CD4-positive, CD25-positive, alpha-beta regulatory T cell (primary cell): ENCODE data around the gene TWNK. TPM values are rescaled to one million over a fixed set of nuclear protein-coding genes. Genes with fewer than 3 reads are reported as not detected.

Experiments used
- ATAC-seq, 2 donors: fragments of 150-1000 bp; cut with Tn5 transposase; one replicate each; pipeline ENCODE4 v1.10.0; 2021; ENCODE audit warnings: low read depth in 2 of 2, moderate number of reproducible peaks in 2 of 2, moderate library complexity in 1 of 2
- DNase-seq, 3 donors: peaks; one replicate each; pipeline versions ENCODE4 v3.0.0 to v3.0.0-alpha.2; 2012 to 2022; ENCODE audit warnings: mixed read lengths in 1 of 3
- H3K27ac ChIP-seq: one replicate; pipeline ENCODE4 v1.7.0; 2013; ENCODE audit warnings: mild to moderate bottlenecking, low read length; ENCODE audit not compliant: insufficient read depth, poor library complexity, severe bottlenecking
- H3K27me3 ChIP-seq: one replicate; pipeline ENCODE4 v1.7.0; 2013; ENCODE audit warnings: low read length; ENCODE audit not compliant: control insufficient read depth, insufficient read depth
- H3K36me3 ChIP-seq: one replicate; pipeline ENCODE4 v1.7.0; 2013; ENCODE audit warnings: mild to moderate bottlenecking, low read length, moderate library complexity; ENCODE audit not compliant: control insufficient read depth, insufficient read depth
- H3K4me1 ChIP-seq: 2 replicates; pipeline ENCODE4 v1.7.0; 2013; ENCODE audit warnings: mild to moderate bottlenecking, low read length; ENCODE audit not compliant: insufficient read depth, control insufficient read depth, poor library complexity, severe bottlenecking
- H3K4me3 ChIP-seq: one replicate; pipeline ENCODE4 v1.7.0; 2013; ENCODE audit warnings: low read depth, mild to moderate bottlenecking, low read length, moderate library complexity
- H3K9me3 ChIP-seq, 2 experiments: 1 replicate in 1 of 2; 2 replicates in 1 of 2; pipeline ENCODE4 v1.7.0; 2013; ENCODE audit warnings: low read length in 2 of 2, mild to moderate bottlenecking in 1 of 2, moderate library complexity in 1 of 2; ENCODE audit not compliant: control insufficient read depth in 2 of 2
- H3K27ac Mint-ChIP-seq, 3 donors: one replicate each; pipeline ENCODE4 v1.8.0; 2020 to 2022; ENCODE audit warnings: mild to moderate bottlenecking in 3 of 3, mixed read lengths in 3 of 3, moderate library complexity in 2 of 3
- H3K27me3 Mint-ChIP-seq: one replicate; pipeline ENCODE4 v1.8.0; 2022; ENCODE audit warnings: mild to moderate bottlenecking, mixed read lengths
- H3K36me3 Mint-ChIP-seq: one replicate; pipeline ENCODE4 v1.8.0; 2020; ENCODE audit warnings: mixed read lengths
- H3K4me1 Mint-ChIP-seq, 4 donors: one replicate each; pipeline ENCODE4 v1.8.0; 2020 to 2022; ENCODE audit warnings: mixed read lengths in 4 of 4, mild to moderate bottlenecking in 1 of 4
- H3K4me3 Mint-ChIP-seq, 4 donors: one replicate each; pipeline ENCODE4 v1.8.0; 2020 to 2022; ENCODE audit warnings: mild to moderate bottlenecking in 4 of 4, mixed read lengths in 4 of 4, moderate library complexity in 3 of 4
- H3K9me3 Mint-ChIP-seq, 7 donors: one replicate each; pipeline ENCODE4 v1.8.0; 2020 to 2022; ENCODE audit warnings: mixed read lengths in 7 of 7, mild to moderate bottlenecking in 3 of 7, moderate library complexity in 2 of 7
- polyA plus RNA-seq, 4 donors: library from polyadenylated mRNA; unstranded; fragments of 300-500 nt; fragmentation: Illumina TruSeq; gene quantifications; one replicate each; pipeline ENCODE4 v1.2.3, GENCODE V29; 2021
- total RNA-seq: library from RNA; stranded (reverse); gene quantifications from one replicate; pipeline ENCODE4 v1.2.3, GENCODE V29; 2022

TWNK gene
- total and polyA plus RNA-seq, 5 donors from 2014 or later, result 3.4 to 12.8 (median 5.6) TPM

- Histone ChIP-seq H3K36me3 (no peaks in the 10 kb centered on the region), H3K9me3 (no peaks in the 10 kb centered on the region), H3K27me3 (peaks cover 13% of the 10 kb centered on the region), H3K27ac (no peak overlapping the region), H3K4me3 (no peak overlapping the region), H3K4me1 (peaks cover 3% of the 10 kb centered on the region)
- Mint-ChIP-seq H3K4me3 (no peak overlapping the region), H3K27me3 (peaks cover 44% of the 10 kb centered on the region), H3K27ac (no peak overlapping the region), H3K4me1 (peaks cover under 1 to 14% (median 6%) of the 10 kb centered on the region in 4 donors), H3K36me3 (no peaks in the 10 kb centered on the region), H3K9me3 (peaks cover 0 to 1% (median 0%) of the 10 kb centered on the region in 7 donors)
- ATAC-seq (no peak), DNase-seq (no peak)
Measured at GRCh38 chr10:101018118-101018599, 30.8 kb downstream of the TWNK start.

- Mint-ChIP-seq H3K27ac (no peak overlapping the region), H3K36me3 (no peaks in the 10 kb centered on the region), H3K9me3 (peaks cover 0 to 1% (median 0%) of the 10 kb centered on the region in 7 donors), H3K4me1 (peaks cover 0 to 10% (median 3%) of the 10 kb centered on the region in 4 donors), H3K4me3 (peak overlapping the region in 1 of 4 donors; percentile 44), H3K27me3 (peaks cover 42% of the 10 kb centered on the region)
- ATAC-seq, result peak; percentile 71 to 74
- H3K4me1 ChIP-seq, result no peaks in the 10 kb centered on the region
- H3K4me3 ChIP-seq, result no peak overlapping the region
- no peak overlapping the region for H3K27ac ChIP-seq
- peaks cover 13% of the 10 kb centered on the region for H3K27me3 ChIP-seq
- DNase-seq, result peak; percentile 47 to 70 (median 56)
- no peaks in the 10 kb centered on the region for H3K36me3 ChIP-seq
- H3K9me3 ChIP-seq, result no peaks in the 10 kb centered on the region
Measured at GRCh38 chr10:101018600-101019439, 31.5 kb downstream of the TWNK start.

- H3K9me3 Mint-ChIP-seq, result peaks cover 0 to 1% (median 0%) of the 10 kb centered on the region in 7 donors
- H3K4me1 Mint-ChIP-seq, result peaks cover 0 to 7% (median under 1%) of the 10 kb centered on the region in 4 donors
- no peaks in the 10 kb centered on the region for H3K36me3 ChIP-seq
- no peaks in the 10 kb centered on the region for H3K9me3 ChIP-seq
- H3K4me1 ChIP-seq, result no peaks in the 10 kb centered on the region
- no peak for ATAC-seq
- no peak for DNase-seq
- no peaks in the 10 kb centered on the region for H3K36me3 Mint-ChIP-seq
- peak overlapping the region in 1 of 4 donors; percentile 44 for H3K4me3 Mint-ChIP-seq
- no peak overlapping the region for H3K4me3 ChIP-seq
- peaks cover 13% of the 10 kb centered on the region for H3K27me3 ChIP-seq
- no peak overlapping the region for H3K27ac Mint-ChIP-seq
- peaks cover 42% of the 10 kb centered on the region for H3K27me3 Mint-ChIP-seq
- no peak overlapping the region for H3K27ac ChIP-seq
Measured at GRCh38 chr10:101019440-101019703, 32.0 kb downstream of the TWNK start.

- peaks cover 13% of the 10 kb centered on the region for H3K27me3 ChIP-seq
- H3K4me1 Mint-ChIP-seq, result peaks cover 0 to 5% (median 0%) of the 10 kb centered on the region in 4 donors
- no peaks in the 10 kb centered on the region for H3K4me1 ChIP-seq
- ATAC-seq, result no peak
- peaks cover 42% of the 10 kb centered on the region for H3K27me3 Mint-ChIP-seq
- no peaks in the 10 kb centered on the region for H3K9me3 ChIP-seq
- no peak for DNase-seq
- H3K36me3 Mint-ChIP-seq, result no peaks in the 10 kb centered on the region
- no peak overlapping the region for H3K27ac ChIP-seq
- no peak overlapping the region for H3K27ac Mint-ChIP-seq
- H3K4me3 ChIP-seq, result no peak overlapping the region
- peaks cover 0 to 1% (median 0%) of the 10 kb centered on the region in 7 donors for H3K9me3 Mint-ChIP-seq
- H3K36me3 ChIP-seq, result no peaks in the 10 kb centered on the region
- H3K4me3 Mint-ChIP-seq, result no peak overlapping the region
Measured at GRCh38 chr10:101020427-101021075, 33.2 kb downstream of the TWNK start.

GRCh38 chr10:101021239-101021638 is 33.9 kb downstream of the TWNK start:
- no peak for ATAC-seq
- peaks cover 0 to 1% (median 0%) of the 10 kb centered on the region in 7 donors for H3K9me3 Mint-ChIP-seq
- H3K4me1 Mint-ChIP-seq, result peaks cover 0 to 5% (median 0%) of the 10 kb centered on the region in 4 donors
- H3K9me3 ChIP-seq, result no peaks in the 10 kb centered on the region
- H3K36me3 ChIP-seq, result no peaks in the 10 kb centered on the region
- H3K4me1 ChIP-seq, result no peaks in the 10 kb centered on the region
- no peak overlapping the region for H3K4me3 ChIP-seq
- DNase-seq, result no peak
- H3K27me3 Mint-ChIP-seq, result peaks cover 37% of the 10 kb centered on the region
- H3K27ac Mint-ChIP-seq, result no peak overlapping the region
- H3K27ac ChIP-seq, result no peak overlapping the region
- no peak overlapping the region for H3K4me3 Mint-ChIP-seq
- H3K36me3 Mint-ChIP-seq, result no peaks in the 10 kb centered on the region
- peaks cover 13% of the 10 kb centered on the region for H3K27me3 ChIP-seq

- Histone ChIP-seq H3K27ac (no peak overlapping the region), H3K4me1 (no peaks in the 10 kb centered on the region), H3K4me3 (no peak overlapping the region), H3K9me3 (no peaks in the 10 kb centered on the region), H3K36me3 (no peaks in the 10 kb centered on the region), H3K27me3 (peaks cover 8% of the 10 kb centered on the region)
- DNase-seq, result no peak
- Mint-ChIP-seq H3K4me1 (peaks cover 0 to 5% (median 0%) of the 10 kb centered on the region in 4 donors), H3K27ac (no peak overlapping the region), H3K4me3 (no peak overlapping the region), H3K36me3 (no peaks in the 10 kb centered on the region), H3K9me3 (peaks cover 0 to 1% (median 0%) of the 10 kb centered on the region in 7 donors), H3K27me3 (peaks cover 32% of the 10 kb centered on the region)
- ATAC-seq, result no peak
Measured at GRCh38 chr10:101021692-101022251, 34.4 kb downstream of the TWNK start.

GRCh38 chr10:101022967-101023705 is 35.8 kb downstream of the TWNK start:
- Mint-ChIP-seq H3K4me1 (peaks cover 0 to 8% (median 2%) of the 10 kb centered on the region in 4 donors), H3K9me3 (peaks cover 0 to 1% (median 0%) of the 10 kb centered on the region in 7 donors)

More at GRCh38 chr10:101022967-101023705, 35.8 kb downstream of the TWNK start:
- no peak overlapping the region for H3K4me3 Mint-ChIP-seq
- ATAC-seq (no peak), DNase-seq (no peak)
- H3K9me3 ChIP-seq, result no peaks in the 10 kb centered on the region
- H3K4me3 ChIP-seq, result no peak overlapping the region
- H3K4me1 ChIP-seq, result no peaks in the 10 kb centered on the region
- H3K36me3 ChIP-seq, result no peaks in the 10 kb centered on the region
- no peaks in the 10 kb centered on the region for H3K36me3 Mint-ChIP-seq
- no peak overlapping the region for H3K27ac ChIP-seq
- H3K27ac Mint-ChIP-seq, result no peak overlapping the region
- H3K27me3 Mint-ChIP-seq, result peaks cover 30% of the 10 kb centered on the region
- H3K27me3 ChIP-seq, result peaks cover 2% of the 10 kb centered on the region
